T-helper 1 cell treated with Interleukin-12 subunit alpha and Interleukin-12 subunit beta and Interleukin-4 antibody, amounts not matched to agents 30 μg/mL and 1 μg/mL, for 36 hours (primary cell): Measurements from ENCODE around the gene CCNG2.

Experiments used
- H3K27ac Mint-ChIP-seq: one replicate; pipeline ENCODE4 v1.8.0; 2021; ENCODE audit warnings: mild to moderate bottlenecking, mixed read lengths
- H3K27me3 Mint-ChIP-seq: one replicate; pipeline ENCODE4 v1.8.0; 2021; ENCODE audit warnings: low read depth, mixed read lengths
- H3K36me3 Mint-ChIP-seq: one replicate; pipeline ENCODE4 v1.8.0; 2021; ENCODE audit warnings: low read depth, mixed read lengths
- H3K4me1 Mint-ChIP-seq: one replicate; pipeline ENCODE4 v1.8.0; 2021; ENCODE audit warnings: low read depth, mixed read lengths
- H3K4me3 Mint-ChIP-seq: one replicate; pipeline ENCODE4 v1.8.0; 2021; ENCODE audit warnings: mild to moderate bottlenecking, moderate library complexity, mixed read lengths
- H3K9me3 Mint-ChIP-seq: one replicate; pipeline ENCODE4 v1.8.0; 2021; ENCODE audit warnings: mixed read lengths

The CCNG2 gene

DNA sequence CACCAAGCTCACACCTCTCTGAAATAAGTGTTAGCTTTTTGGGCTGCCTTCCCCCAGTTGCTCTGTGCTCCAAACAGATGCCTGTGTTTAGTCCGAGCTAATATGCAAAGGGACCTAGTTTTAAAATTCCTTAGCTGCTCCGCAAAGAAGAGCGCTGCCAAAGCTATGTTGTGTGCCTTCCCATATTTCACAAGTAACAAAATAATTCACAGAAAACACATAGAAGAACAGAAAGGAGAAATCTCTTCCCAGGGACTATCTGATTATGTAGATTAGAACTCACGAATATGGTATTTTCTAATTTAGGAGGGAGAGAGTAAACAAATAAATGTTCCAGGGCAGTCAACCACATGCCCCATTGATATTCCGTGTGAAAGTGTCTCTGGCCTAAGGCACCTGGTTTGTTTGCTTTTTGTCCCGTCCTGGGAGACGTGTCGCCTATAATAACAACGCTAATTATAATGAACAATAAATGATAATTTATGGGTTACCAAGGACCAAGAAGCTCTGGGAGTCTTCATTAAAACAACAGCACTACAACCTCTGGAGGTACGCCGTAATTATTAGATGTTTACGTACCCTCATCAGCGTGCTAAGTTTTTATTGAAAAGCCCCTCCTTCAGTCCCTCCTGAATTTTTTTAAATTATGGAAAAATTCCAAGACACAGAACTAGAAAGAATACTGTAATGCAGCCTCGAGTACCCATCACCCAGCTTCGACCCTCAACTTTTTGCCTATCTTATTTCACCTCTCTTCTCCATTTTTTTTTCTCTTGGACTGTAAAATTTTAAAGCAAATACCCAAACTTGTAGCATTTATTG is 1.2 kb upstream of the CCNG2 start:
- Mint-ChIP-seq H3K27me3 (no peaks in the 10 kb centered on the region), H3K4me3 (peak overlapping the region; percentile 98), H3K36me3 (peaks cover 14% of the 10 kb centered on the region), H3K9me3 (no peaks in the 10 kb centered on the region), H3K27ac (no peak overlapping the region), H3K4me1 (peaks cover 31% of the 10 kb centered on the region)

DNA sequence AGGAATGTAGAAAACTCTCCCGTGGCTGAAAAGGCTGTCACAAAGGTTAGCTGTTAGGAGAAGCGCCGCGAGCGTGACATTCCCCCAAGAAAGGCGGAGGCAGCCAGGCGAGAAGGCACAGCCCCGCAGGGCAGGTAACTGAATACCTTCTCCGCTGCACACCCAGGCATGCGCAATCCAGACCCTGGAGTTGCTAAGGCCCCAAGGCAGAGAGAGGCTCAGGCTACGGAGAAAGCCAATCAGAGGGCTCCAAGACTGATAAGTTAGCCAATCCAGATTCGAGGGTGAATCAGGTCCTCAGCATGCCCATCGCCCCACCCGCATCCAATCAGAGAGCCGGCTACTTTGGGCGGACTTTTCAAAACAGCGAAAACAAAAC is 485 bp upstream of the CCNG2 start:
- peak overlapping the region; percentile 98 for H3K4me3 Mint-ChIP-seq
- peaks cover 31% of the 10 kb centered on the region for H3K4me1 Mint-ChIP-seq
- H3K27ac Mint-ChIP-seq: peak overlapping the region; percentile 97
- no peaks in the 10 kb centered on the region for H3K9me3 Mint-ChIP-seq
- peaks cover 14% of the 10 kb centered on the region for H3K36me3 Mint-ChIP-seq
- H3K27me3 Mint-ChIP-seq: no peaks in the 10 kb centered on the region

DNA sequence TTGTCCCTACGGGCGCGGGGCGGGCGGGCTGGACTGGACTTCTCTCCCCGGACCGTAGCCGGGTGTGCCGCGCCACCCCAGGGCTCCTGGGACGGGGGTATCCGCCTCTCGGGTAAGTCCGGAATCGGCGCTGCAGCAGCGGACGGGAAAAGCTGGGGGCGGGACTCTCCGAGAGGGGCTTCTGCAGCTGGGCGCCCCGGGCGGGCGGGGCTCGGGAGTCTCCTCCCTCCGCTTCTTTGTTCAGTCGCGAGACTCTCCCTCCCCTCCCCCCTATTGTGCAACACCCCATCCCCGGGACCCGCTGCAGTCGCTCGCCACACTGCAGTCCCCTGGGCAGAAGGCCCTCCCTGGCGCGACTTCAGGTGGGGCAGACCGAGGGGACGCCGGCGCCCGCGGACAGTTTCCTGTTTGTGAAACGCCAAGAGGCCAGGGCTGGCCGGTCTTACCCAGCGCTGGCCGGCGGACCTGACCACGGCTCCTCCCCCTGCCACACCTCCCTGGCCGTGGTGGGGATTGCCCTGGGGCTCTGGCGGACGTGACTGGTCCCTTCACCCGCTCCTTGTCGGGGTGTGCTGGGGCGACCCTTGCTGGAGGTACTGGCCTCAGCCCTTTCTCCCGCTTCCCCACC is 966 bp downstream of the CCNG2 start:
- H3K27ac Mint-ChIP-seq: peak overlapping the region; percentile 74
- H3K4me1 Mint-ChIP-seq: peaks cover 34% of the 10 kb centered on the region
- no peaks in the 10 kb centered on the region for H3K27me3 Mint-ChIP-seq
- peaks cover 23% of the 10 kb centered on the region for H3K36me3 Mint-ChIP-seq
- H3K9me3 Mint-ChIP-seq: no peaks in the 10 kb centered on the region
- H3K4me3 Mint-ChIP-seq: peak overlapping the region; percentile 89

DNA sequence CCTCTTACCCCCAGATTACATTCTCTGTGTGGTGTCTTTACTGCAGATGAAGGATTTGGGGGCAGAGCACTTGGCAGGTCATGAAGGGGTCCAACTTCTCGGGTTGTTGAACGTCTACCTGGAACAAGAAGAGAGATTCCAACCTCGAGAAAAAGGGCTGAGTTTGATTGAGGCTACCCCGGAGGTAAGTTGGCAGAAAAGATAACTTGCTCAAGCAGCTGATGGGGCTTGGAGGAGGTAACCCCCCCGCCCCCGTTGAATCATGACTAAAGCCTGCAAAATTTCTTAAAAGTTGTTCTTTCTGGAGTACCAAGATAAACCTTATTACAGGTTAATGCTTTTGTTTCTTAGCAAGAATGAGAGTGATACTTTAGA is 1.5 kb downstream of the CCNG2 start:
- H3K36me3 Mint-ChIP-seq: peaks cover 28% of the 10 kb centered on the region
- no peaks in the 10 kb centered on the region for H3K9me3 Mint-ChIP-seq
- H3K27ac Mint-ChIP-seq: peak overlapping the region; percentile 74
- peaks cover 39% of the 10 kb centered on the region for H3K4me1 Mint-ChIP-seq
- no peaks in the 10 kb centered on the region for H3K27me3 Mint-ChIP-seq
- peak overlapping the region; percentile 89 for H3K4me3 Mint-ChIP-seq

DNA sequence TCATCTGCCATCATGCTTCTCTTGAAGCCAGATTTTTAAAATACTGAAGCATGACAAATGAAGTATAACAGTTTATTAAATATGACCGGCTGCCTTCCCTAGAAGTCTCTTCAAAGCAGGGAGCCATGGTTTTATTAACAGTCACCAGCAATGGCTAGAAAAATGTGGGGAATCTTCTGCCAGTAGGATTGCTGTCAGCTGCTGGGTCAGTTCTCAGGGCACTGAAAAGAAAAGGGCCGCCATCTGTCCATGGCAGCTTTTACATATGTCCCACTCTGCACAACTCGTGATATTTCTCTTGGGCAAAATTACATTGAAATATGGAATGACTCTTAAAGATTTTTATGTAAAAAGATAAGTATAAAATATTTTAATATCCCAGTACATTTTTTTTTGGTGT is 2.8 kb downstream of the CCNG2 start:
- Mint-ChIP-seq H3K4me1 (peaks cover 39% of the 10 kb centered on the region), H3K9me3 (no peaks in the 10 kb centered on the region), H3K36me3 (peaks cover 38% of the 10 kb centered on the region), H3K4me3 (peak overlapping the region; percentile 89), H3K27ac (peak overlapping the region; percentile 53), H3K27me3 (no peaks in the 10 kb centered on the region)

DNA sequence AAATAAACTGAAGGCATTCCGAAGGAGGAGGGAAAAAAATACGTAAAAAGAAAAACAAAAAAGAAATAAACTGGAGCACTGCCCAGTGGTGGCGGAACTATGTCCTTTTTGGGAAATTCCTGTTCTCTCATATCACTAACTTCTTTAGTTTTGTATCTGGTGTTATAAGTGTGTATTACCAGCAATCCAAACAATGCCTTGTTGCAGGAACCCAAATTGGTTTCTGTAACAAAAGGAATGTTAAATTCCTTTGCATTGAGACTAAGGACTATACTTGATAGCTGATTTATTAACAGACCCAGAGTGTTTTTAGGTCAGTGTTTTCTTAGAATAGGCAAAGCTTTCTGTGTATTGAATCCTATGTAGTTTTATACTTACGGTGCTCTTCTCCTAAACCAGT is 6.6 kb downstream of the CCNG2 start:
- Mint-ChIP-seq H3K4me1 (peaks cover 22% of the 10 kb centered on the region), H3K36me3 (peaks cover 53% of the 10 kb centered on the region), H3K27me3 (no peaks in the 10 kb centered on the region), H3K9me3 (no peaks in the 10 kb centered on the region), H3K4me3 (no peak overlapping the region), H3K27ac (no peak overlapping the region)

DNA sequence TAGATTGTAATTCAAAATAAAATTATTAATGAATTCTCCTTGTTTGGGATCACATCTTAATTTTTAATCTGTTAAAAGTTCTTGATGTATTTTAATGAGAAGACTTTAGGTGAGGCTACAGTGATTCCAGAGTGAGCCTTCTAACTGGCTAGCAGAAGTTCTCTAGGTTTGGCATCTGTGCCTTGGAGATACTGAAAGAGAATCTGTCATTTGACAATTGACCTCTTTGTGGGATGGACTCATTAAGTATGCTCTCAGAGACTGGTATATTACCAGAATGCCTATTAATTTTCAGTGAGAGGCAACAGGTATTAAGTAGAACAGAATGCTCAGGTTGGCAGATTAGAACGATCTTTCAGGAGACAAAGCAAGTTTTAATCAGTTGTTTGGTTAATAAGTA is 10.2 kb downstream of the CCNG2 start:
- Mint-ChIP-seq H3K9me3 (no peaks in the 10 kb centered on the region), H3K36me3 (peaks cover 58% of the 10 kb centered on the region), H3K4me1 (peaks cover 15% of the 10 kb centered on the region), H3K27ac (no peak overlapping the region), H3K4me3 (no peak overlapping the region), H3K27me3 (no peaks in the 10 kb centered on the region)

DNA sequence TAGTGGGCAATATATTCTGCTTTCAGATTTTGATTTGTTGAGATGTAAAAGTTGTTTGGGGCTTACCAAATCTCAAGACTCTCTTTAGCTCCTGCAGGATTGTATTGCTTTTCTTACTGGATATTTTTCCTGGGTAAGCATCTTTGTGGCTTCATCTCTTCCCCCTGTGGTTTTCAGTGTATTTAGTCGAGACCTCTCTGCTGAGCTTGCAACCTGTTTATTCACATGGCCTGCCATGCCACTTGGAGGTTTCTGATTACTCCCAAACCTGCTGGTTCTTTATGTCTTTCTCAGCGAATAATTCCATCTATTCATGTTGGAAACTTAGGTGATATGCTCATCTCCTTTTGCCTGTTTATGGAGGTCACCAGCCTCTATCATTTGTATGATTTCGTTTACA is 10.9 kb downstream of the CCNG2 start:
- Mint-ChIP-seq H3K27me3 (no peaks in the 10 kb centered on the region), H3K4me3 (no peak overlapping the region), H3K27ac (no peak overlapping the region), H3K9me3 (no peaks in the 10 kb centered on the region), H3K4me1 (peaks cover 14% of the 10 kb centered on the region), H3K36me3 (peaks cover 54% of the 10 kb centered on the region)

DNA sequence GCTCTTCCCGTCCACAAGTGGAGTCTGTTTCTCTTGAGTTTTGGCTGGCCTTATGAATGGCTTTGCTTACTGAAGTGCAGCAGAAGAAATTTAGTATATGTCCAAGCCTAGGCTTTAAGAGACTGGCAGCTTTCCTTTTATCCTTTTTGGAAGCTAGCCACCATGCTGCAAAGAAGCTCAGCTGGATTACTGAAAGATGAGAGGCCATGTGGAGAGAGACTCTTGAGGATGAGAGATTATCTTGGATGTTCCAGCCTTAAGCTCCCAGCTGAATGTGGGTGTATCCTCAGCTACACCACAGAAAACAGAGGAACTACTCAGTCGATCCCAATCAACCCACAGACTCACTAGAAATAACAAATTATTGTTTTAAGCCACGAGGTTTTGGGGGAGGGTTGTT is 12.5 kb downstream of the CCNG2 start:
- Mint-ChIP-seq H3K36me3 (peaks cover 41% of the 10 kb centered on the region), H3K27me3 (no peaks in the 10 kb centered on the region)

DNA sequence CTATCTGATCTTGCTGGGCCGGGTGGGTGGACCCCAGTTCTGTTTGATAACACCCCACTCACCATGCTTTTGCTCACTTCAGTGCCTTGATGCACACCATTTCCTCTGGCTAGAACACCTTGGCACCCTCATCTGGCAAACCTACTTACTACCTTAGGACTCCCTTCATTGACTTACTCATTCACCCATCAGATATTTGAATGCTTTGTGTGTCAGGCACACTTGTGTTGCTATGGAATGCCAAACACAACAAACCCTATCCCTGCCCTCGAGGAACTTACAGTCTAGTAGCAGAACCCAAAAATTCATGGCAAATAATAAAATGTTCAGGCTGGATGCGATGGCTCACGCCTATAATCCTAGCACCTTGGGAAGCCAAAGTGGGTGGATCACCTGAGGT is 13.9 kb downstream of the CCNG2 start:
- Mint-ChIP-seq H3K9me3 (no peaks in the 10 kb centered on the region), H3K4me1 (peaks cover 4% of the 10 kb centered on the region), H3K4me3 (no peak overlapping the region), H3K27ac (no peak overlapping the region), H3K36me3 (peaks cover 33% of the 10 kb centered on the region), H3K27me3 (peaks cover 6% of the 10 kb centered on the region)

More for the DNA sequence above, 12.5 kb downstream of the CCNG2 start:
- no peak overlapping the region for H3K27ac Mint-ChIP-seq
- H3K9me3 Mint-ChIP-seq: no peaks in the 10 kb centered on the region
- H3K4me3 Mint-ChIP-seq: no peak overlapping the region
- peaks cover 7% of the 10 kb centered on the region for H3K4me1 Mint-ChIP-seq

DNA sequence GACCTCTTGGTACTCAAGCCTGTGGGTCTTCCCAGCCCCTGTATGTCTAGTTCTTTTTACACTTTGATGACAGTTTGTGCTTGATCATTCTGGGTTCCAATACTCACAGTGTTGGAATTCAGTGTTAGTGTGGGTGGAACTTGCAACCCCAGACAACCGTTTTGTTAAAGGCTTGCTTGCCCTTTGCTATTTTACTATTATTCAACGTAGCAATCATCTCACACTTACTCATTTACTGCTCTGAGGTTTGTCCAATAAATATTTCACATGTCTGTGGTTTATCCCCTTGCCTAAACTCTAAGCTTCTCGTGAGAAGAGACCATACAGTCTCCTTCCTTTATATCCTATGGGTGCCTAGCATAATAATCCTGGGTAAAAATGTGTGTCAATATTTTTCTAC is 15.3 kb downstream of the CCNG2 start:
- peaks cover 30% of the 10 kb centered on the region for H3K36me3 Mint-ChIP-seq
- H3K9me3 Mint-ChIP-seq: no peaks in the 10 kb centered on the region
- H3K27ac Mint-ChIP-seq: no peak overlapping the region
- peaks cover 3% of the 10 kb centered on the region for H3K4me1 Mint-ChIP-seq
- no peak overlapping the region for H3K4me3 Mint-ChIP-seq
- H3K27me3 Mint-ChIP-seq: peaks cover 6% of the 10 kb centered on the region

DNA sequence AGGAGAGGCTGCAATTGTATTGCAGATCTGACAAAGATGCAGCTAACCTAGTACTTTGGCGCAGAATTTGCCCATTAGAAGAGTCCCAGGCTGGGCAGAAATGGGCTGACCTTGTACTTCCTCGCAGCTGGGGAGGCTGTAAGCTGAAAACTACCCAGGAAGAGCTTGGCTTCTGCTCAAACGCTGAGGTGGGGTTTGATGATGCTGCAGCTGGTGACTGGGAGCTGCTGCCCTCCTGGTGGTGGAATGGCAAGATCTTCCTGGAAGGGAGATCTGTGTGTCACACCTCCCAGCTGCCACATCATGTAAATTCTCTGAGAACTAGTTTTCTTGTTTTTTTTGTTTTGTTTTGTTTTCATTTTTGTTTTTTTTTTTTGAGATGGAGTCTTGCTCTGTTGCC is 17.4 kb downstream of the CCNG2 start:
- Mint-ChIP-seq H3K36me3 (peaks cover 12% of the 10 kb centered on the region), H3K27ac (no peak overlapping the region), H3K4me1 (no peaks in the 10 kb centered on the region), H3K27me3 (peaks cover 10% of the 10 kb centered on the region), H3K9me3 (no peaks in the 10 kb centered on the region), H3K4me3 (no peak overlapping the region)

DNA sequence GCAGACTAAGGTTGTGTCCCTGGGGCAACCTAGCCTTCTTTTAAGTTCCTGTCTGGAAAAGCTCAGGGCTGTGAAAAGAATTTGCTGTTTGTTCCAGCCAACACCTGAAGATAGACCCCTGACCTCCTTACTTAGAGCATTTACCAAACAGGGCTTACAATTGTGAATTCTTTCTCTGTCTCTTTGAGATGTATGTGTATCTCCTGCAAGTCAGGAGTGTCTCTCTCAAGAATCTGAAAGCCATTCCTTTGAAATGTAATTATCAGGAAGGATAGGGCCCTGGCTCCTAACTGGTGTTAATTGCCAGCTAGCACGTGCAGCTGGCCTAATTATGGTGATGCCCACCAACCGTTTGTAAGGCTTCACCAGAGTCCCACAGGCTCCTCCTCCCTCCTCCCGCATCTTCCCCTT is 18.2 kb downstream of the CCNG2 start:
- Mint-ChIP-seq H3K9me3 (no peaks in the 10 kb centered on the region), H3K27ac (no peak overlapping the region), H3K36me3 (peaks cover 5% of the 10 kb centered on the region), H3K4me3 (no peak overlapping the region), H3K27me3 (peaks cover 10% of the 10 kb centered on the region), H3K4me1 (no peaks in the 10 kb centered on the region)

DNA sequence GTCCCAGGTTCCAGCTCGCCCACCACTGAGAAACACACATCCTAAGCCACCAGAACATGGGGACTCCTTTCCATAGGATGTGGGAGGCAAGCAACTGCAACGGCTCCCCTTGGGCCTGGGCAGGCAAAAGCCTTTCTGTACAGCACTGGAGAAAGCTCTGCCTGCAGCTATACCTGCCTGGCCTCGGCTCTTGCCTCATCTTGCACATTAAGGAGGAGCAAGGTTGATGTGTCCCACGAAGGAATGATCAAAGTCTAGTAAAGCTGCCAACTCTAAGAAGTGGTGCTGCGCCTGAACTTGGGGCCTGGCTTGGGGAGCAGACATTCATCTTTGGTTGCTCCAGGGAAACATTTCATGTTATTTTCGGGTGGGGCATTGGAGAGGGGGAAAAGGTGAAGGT is 19.6 kb downstream of the CCNG2 start:
- no peak overlapping the region for H3K27ac Mint-ChIP-seq
- no peak overlapping the region for H3K4me3 Mint-ChIP-seq
- no peaks in the 10 kb centered on the region for H3K9me3 Mint-ChIP-seq
- H3K36me3 Mint-ChIP-seq: no peaks in the 10 kb centered on the region
- no peaks in the 10 kb centered on the region for H3K4me1 Mint-ChIP-seq
- peaks cover 10% of the 10 kb centered on the region for H3K27me3 Mint-ChIP-seq

DNA sequence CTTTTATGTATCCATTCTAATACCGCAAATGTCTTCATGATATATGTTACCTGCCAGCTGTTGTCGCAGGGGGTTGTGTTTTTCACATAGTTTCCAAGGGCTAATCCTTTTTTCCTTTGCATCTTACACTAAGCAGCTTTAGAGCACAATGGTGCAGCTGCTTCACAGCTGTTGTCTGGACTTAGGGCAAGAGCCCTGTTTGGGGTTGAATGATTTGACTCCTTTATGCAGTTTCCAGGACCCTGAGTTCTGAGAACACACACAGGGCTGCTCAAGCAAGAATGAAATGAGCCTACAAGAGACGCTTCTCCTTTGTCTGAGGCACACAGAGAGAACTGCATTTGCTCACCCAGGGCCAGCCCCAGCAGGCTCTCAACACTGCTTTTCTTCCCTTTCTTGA is 20.2 kb downstream of the CCNG2 start:
- Mint-ChIP-seq H3K27ac (no peak overlapping the region), H3K27me3 (peaks cover 10% of the 10 kb centered on the region), H3K4me1 (no peaks in the 10 kb centered on the region), H3K4me3 (no peak overlapping the region), H3K36me3 (no peaks in the 10 kb centered on the region), H3K9me3 (no peaks in the 10 kb centered on the region)
